H9 (cell line): ENCODE results near the gene GIPC3. TPM values are rescaled to one million over a fixed set of nuclear protein-coding genes. Genes with fewer than 3 reads are reported as not detected.

Experiments used
- DNase-seq: peaks from one replicate; pipeline ENCODE4 v3.0.0-alpha.2; 2017
- H2AFZ ChIP-seq: one replicate; pipeline ENCODE4 v1.6.1; 2013; ENCODE audit warnings: mild to moderate bottlenecking, low read length, control low read depth, moderate library complexity
- H2AK5ac ChIP-seq: 2 replicates; pipeline ENCODE4 v1.6.1; 2013; ENCODE audit warnings: low read length, control low read depth, mixed read lengths; ENCODE audit not compliant: insufficient read length
- H2BK120ac ChIP-seq: one replicate; pipeline ENCODE4 v1.6.1; 2013; ENCODE audit warnings: low read depth, mild to moderate bottlenecking, low read length, control low read depth, inconsistent platforms; ENCODE audit not compliant: poor library complexity, severe bottlenecking
- H2BK12ac ChIP-seq: 2 replicates; pipeline ENCODE4 v1.6.1; 2013; ENCODE audit warnings: low read length, control low read depth, mixed read lengths, low read depth; ENCODE audit not compliant: insufficient read length
- H2BK15ac ChIP-seq: 2 replicates; pipeline ENCODE4 v1.6.1; 2013; ENCODE audit warnings: low read depth, low read length, control low read depth
- H2BK20ac ChIP-seq: one replicate; pipeline ENCODE4 v1.6.1; 2013; ENCODE audit warnings: low read depth, mild to moderate bottlenecking, low read length, control low read depth, inconsistent platforms; ENCODE audit not compliant: poor library complexity, severe bottlenecking
- H2BK5ac ChIP-seq: 2 replicates; pipeline ENCODE4 v1.6.1; 2013; ENCODE audit warnings: low read length, control low read depth, mixed read lengths; ENCODE audit not compliant: insufficient read length
- H3K14ac ChIP-seq: 2 replicates; pipeline ENCODE4 v1.6.1; 2013; ENCODE audit warnings: low read length, control low read depth; ENCODE audit not compliant: insufficient read depth
- H3K18ac ChIP-seq: 2 replicates; pipeline ENCODE4 v1.6.1; 2013; ENCODE audit warnings: low read depth, mild to moderate bottlenecking, mixed read lengths, low read length, control low read depth; ENCODE audit not compliant: insufficient read length
- H3K23ac ChIP-seq: 2 replicates; pipeline ENCODE4 v1.6.1; 2013; ENCODE audit warnings: low read length, control low read depth, mixed read lengths, low read depth; ENCODE audit not compliant: insufficient read length
- H3K23me2 ChIP-seq: 2 replicates; pipeline ENCODE4 v1.6.1; 2013; ENCODE audit warnings: low read depth, mild to moderate bottlenecking, mixed read lengths, low read length, control low read depth; ENCODE audit not compliant: insufficient read length, poor library complexity, severe bottlenecking
- H3K27ac ChIP-seq: 2 replicates; pipeline ENCODE4 v1.5.1; 2013; ENCODE audit warnings: low read length, control low read depth, mixed read lengths, low read depth; ENCODE audit not compliant: insufficient read length
- H3K27me3 ChIP-seq: 2 replicates; pipeline ENCODE4 v1.6.1; 2013; ENCODE audit warnings: low read length, control low read depth, inconsistent platforms; ENCODE audit not compliant: insufficient read depth
- H3K4ac ChIP-seq: 2 replicates; pipeline ENCODE4 v1.6.1; 2013; ENCODE audit warnings: low read depth, mild to moderate bottlenecking, control low read depth, inconsistent platforms, low read length, moderate library complexity
- H3K4me1 ChIP-seq: 2 replicates; pipeline ENCODE4 v1.6.1; 2013; ENCODE audit warnings: low read length, control low read depth, inconsistent platforms; ENCODE audit not compliant: insufficient read depth
- H3K4me2 ChIP-seq: 2 replicates; pipeline ENCODE4 v1.6.1; 2013; ENCODE audit warnings: low read length, control low read depth, mixed read lengths; ENCODE audit not compliant: insufficient read length, insufficient read depth
- H3K56ac ChIP-seq: 2 replicates; pipeline ENCODE4 v1.6.1; 2013; ENCODE audit warnings: low read depth, mild to moderate bottlenecking, mixed read lengths, low read length, control low read depth; ENCODE audit not compliant: insufficient read length
- H3K79me1 ChIP-seq: 2 replicates; pipeline ENCODE4 v1.6.1; 2013; ENCODE audit warnings: low read depth, mild to moderate bottlenecking, moderate library complexity, low read length, control low read depth, inconsistent platforms; ENCODE audit not compliant: insufficient read depth, poor library complexity, severe bottlenecking
- H3K79me2 ChIP-seq: 2 replicates; pipeline ENCODE4 v1.6.1; 2013; ENCODE audit warnings: low read length, control low read depth, inconsistent platforms; ENCODE audit not compliant: insufficient read depth
- H3K9ac ChIP-seq: 2 replicates; pipeline ENCODE4 v1.6.1; 2013; ENCODE audit warnings: low read length, control low read depth, mixed read lengths; ENCODE audit not compliant: insufficient read length; ENCODE audit errors: extremely low read depth
- H3K9me3 ChIP-seq: one replicate; pipeline ENCODE4 v1.6.1; 2013; ENCODE audit warnings: low read depth, low read length, inconsistent platforms; ENCODE audit not compliant: control insufficient read depth
- H3T11ph ChIP-seq: one replicate; pipeline ENCODE4 v1.6.1; 2013; ENCODE audit warnings: mild to moderate bottlenecking, low read length, control low read depth, inconsistent platforms
- H4K20me1 ChIP-seq: one replicate; pipeline ENCODE4 v1.6.1; 2013; ENCODE audit not compliant: control insufficient read depth, insufficient read length, insufficient read depth
- H4K5ac ChIP-seq: 2 replicates; pipeline ENCODE4 v1.6.1; 2013; ENCODE audit warnings: low read depth, mild to moderate bottlenecking, mixed read lengths, low read length, control low read depth; ENCODE audit not compliant: insufficient read length
- H4K8ac ChIP-seq: replicated peaks from 2 replicates; pipeline ENCODE4 v1.6.1; 2013; ENCODE audit warnings: low read length, control low read depth, mixed read lengths, low read depth; ENCODE audit not compliant: insufficient read length
- H4K91ac ChIP-seq: 2 replicates; pipeline ENCODE4 v1.6.1; 2013; ENCODE audit warnings: low read depth, mild to moderate bottlenecking, moderate library complexity, mixed read lengths, low read length, control low read depth; ENCODE audit not compliant: insufficient read length
- H3K27ac Mint-ChIP-seq, 3 experiments: 2 replicates in 2 of 3; 3 replicates in 1 of 3; pipeline ENCODE4 v1.8.0; 2020 to 2021; ENCODE audit warnings: mixed read lengths in 3 of 3, mild to moderate bottlenecking in 1 of 3, moderate library complexity in 1 of 3
- H3K27me3 Mint-ChIP-seq: 2 replicates; pipeline ENCODE4 v1.8.0; 2021; ENCODE audit warnings: low read depth, mild to moderate bottlenecking, moderate library complexity, mixed read lengths
- H3K36me3 Mint-ChIP-seq, 3 experiments: 2 replicates in 2 of 3; 3 replicates in 1 of 3; pipeline ENCODE4 v1.8.0; 2020 to 2021; ENCODE audit warnings: low read depth in 3 of 3, mixed read lengths in 3 of 3; ENCODE audit not compliant: insufficient read depth in 1 of 3
- H3K4me1 Mint-ChIP-seq, 2 experiments: 2 replicates each; pipeline ENCODE4 v1.8.0; 2020; ENCODE audit warnings: mixed read lengths in 2 of 2
- H3K4me3 Mint-ChIP-seq, 2 experiments: 2 replicates in 1 of 2; 3 replicates in 1 of 2; pipeline ENCODE4 v1.8.0; 2020 to 2021; ENCODE audit warnings: mild to moderate bottlenecking in 2 of 2, mixed read lengths in 2 of 2, moderate library complexity in 1 of 2
- H3K9me3 Mint-ChIP-seq, 2 experiments: 2 replicates in 1 of 2; 3 replicates in 1 of 2; pipeline ENCODE4 v1.8.0; 2020; ENCODE audit warnings: mild to moderate bottlenecking in 2 of 2, mixed read lengths in 2 of 2, moderate library complexity in 1 of 2
- WGBS: extraction: QIAGEN DNeasy Blood & Tissue Kit; methylation state at CpG from one replicate; pipeline ENCODE4 v1.1.7; 2013; ENCODE audit warnings: missing lambda C conversion rate, low lambda C conversion rate, mixed read lengths; ENCODE audit not compliant: insufficient read length; ENCODE audit errors: extremely low coverage; 5-methylcytosine and 5-hydroxymethylcytosine counted together
- total RNA-seq: library from RNA; stranded (reverse); gene quantifications from 2 replicates; pipeline ENCODE4 v1.2.1, GENCODE V29; 2021
- TF ChIP-seq, protein P1 (sequence below): fragments of 200-600 bp; sonication (generic); conservative IDR thresholded peaks from 3 replicates; pipeline ENCODE4 v1.8.0; 2021; ENCODE audit warnings: antibody characterized with exemption, mild to moderate bottlenecking

The GIPC3 gene
- total RNA-seq, 1 experiment from 2014 or later, result 1.6 TPM

DNA sequence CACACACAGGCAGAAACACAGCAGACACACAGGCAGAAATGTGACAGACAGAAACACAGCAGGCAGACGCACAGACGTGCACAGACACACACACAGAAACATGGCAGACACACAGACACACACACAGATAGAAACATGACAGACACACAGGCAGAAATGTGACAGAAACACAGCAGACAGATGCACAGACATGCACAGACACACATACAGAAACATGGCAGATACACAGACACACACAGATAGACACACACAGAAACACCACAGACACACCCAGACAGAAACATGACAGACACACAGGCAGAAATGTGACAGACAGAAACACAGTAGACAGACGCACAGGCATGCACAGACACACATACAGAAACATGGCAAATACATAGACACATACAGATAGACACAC is 20.1 kb downstream of the GIPC3 start:
- H3K18ac ChIP-seq, result no peak overlapping the region
- no peak for DNase-seq
- H4K20me1 ChIP-seq, result no peaks in the 10 kb centered on the region
- no peak overlapping the region for H3K27ac Mint-ChIP-seq
- H3K27ac ChIP-seq, result no peak overlapping the region
- H3K9ac ChIP-seq, result no peak overlapping the region
- no peak overlapping the region for H4K5ac ChIP-seq
- no peak overlapping the region for H3K4me3 Mint-ChIP-seq
- no peak overlapping the region for H2BK5ac ChIP-seq
- no peaks in the 10 kb centered on the region; the same call in 1 of the 2 replicates for H3K4me1 ChIP-seq
- H3K9me3 ChIP-seq, result no peaks in the 10 kb centered on the region
- peaks cover 0 to 4% of the 10 kb centered on the region in 2 experiments; a peak in 1 of 5 replicates for H3K9me3 Mint-ChIP-seq
- H4K91ac ChIP-seq, result no peak overlapping the region
- no peak overlapping the region for H3T11ph ChIP-seq
- H3K14ac ChIP-seq, result no peak overlapping the region
- H3K36me3 Mint-ChIP-seq, result peaks cover under 1 to 3% (median 2%) of the 10 kb centered on the region in 3 experiments; a peak in 5 of 7 replicates
- no peak overlapping the region for H2BK15ac ChIP-seq
- no peaks in the 10 kb centered on the region for H3K79me1 ChIP-seq
- no peak overlapping the region for H2BK12ac ChIP-seq
- H3K27me3 Mint-ChIP-seq, result peaks cover 4% of the 10 kb centered on the region
- H3K4ac ChIP-seq, result no peak overlapping the region
- H2AFZ ChIP-seq, result no peak overlapping the region
- peaks cover 2% of the 10 kb centered on the region for H3K23me2 ChIP-seq
- H3K23ac ChIP-seq, result no peak overlapping the region
- H2BK120ac ChIP-seq, result no peak overlapping the region
- H3K27me3 ChIP-seq, result peaks cover 5% of the 10 kb centered on the region; the same call in 1 of the 2 replicates
- H3K4me2 ChIP-seq, result no peak overlapping the region
- whole genome bisulfite sequencing, result no CpG with 5 or more reads among the region's 3 CpGs
- peaks cover 12% of the 10 kb centered on the region in 2 experiments for H3K4me1 Mint-ChIP-seq
- H3K56ac ChIP-seq, result no peak overlapping the region
- H4K8ac ChIP-seq, result no peak overlapping the region
- H2BK20ac ChIP-seq, result no peak overlapping the region
- H3K79me2 ChIP-seq, result no peaks in the 10 kb centered on the region
- no peak overlapping the region for H2AK5ac ChIP-seq
- TF ChIP-seq, protein P1, sequence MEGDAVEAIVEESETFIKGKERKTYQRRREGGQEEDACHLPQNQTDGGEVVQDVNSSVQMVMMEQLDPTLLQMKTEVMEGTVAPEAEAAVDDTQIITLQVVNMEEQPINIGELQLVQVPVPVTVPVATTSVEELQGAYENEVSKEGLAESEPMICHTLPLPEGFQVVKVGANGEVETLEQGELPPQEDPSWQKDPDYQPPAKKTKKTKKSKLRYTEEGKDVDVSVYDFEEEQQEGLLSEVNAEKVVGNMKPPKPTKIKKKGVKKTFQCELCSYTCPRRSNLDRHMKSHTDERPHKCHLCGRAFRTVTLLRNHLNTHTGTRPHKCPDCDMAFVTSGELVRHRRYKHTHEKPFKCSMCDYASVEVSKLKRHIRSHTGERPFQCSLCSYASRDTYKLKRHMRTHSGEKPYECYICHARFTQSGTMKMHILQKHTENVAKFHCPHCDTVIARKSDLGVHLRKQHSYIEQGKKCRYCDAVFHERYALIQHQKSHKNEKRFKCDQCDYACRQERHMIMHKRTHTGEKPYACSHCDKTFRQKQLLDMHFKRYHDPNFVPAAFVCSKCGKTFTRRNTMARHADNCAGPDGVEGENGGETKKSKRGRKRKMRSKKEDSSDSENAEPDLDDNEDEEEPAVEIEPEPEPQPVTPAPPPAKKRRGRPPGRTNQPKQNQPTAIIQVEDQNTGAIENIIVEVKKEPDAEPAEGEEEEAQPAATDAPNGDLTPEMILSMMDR, result no peak
